H9 (cell line): ENCODE results near the gene PROCA1. TPM values are rescaled to one million over a fixed set of nuclear protein-coding genes. Genes with fewer than 3 reads are reported as not detected.

Experiments
- DNase-seq: peaks from one replicate; pipeline ENCODE4 v3.0.0-alpha.2; 2017
- H2AFZ ChIP-seq: one replicate; pipeline ENCODE4 v1.6.1; 2013; ENCODE audit warnings: mild to moderate bottlenecking, low read length, control low read depth, moderate library complexity
- H2AK5ac ChIP-seq: 2 replicates; pipeline ENCODE4 v1.6.1; 2013; ENCODE audit warnings: low read length, control low read depth, mixed read lengths; ENCODE audit not compliant: insufficient read length
- H2BK120ac ChIP-seq: one replicate; pipeline ENCODE4 v1.6.1; 2013; ENCODE audit warnings: low read depth, mild to moderate bottlenecking, low read length, control low read depth, inconsistent platforms; ENCODE audit not compliant: poor library complexity, severe bottlenecking
- H2BK12ac ChIP-seq: 2 replicates; pipeline ENCODE4 v1.6.1; 2013; ENCODE audit warnings: low read length, control low read depth, mixed read lengths, low read depth; ENCODE audit not compliant: insufficient read length
- H2BK15ac ChIP-seq: 2 replicates; pipeline ENCODE4 v1.6.1; 2013; ENCODE audit warnings: low read depth, low read length, control low read depth
- H2BK20ac ChIP-seq: one replicate; pipeline ENCODE4 v1.6.1; 2013; ENCODE audit warnings: low read depth, mild to moderate bottlenecking, low read length, control low read depth, inconsistent platforms; ENCODE audit not compliant: poor library complexity, severe bottlenecking
- H2BK5ac ChIP-seq: 2 replicates; pipeline ENCODE4 v1.6.1; 2013; ENCODE audit warnings: low read length, control low read depth, mixed read lengths; ENCODE audit not compliant: insufficient read length
- H3K14ac ChIP-seq: 2 replicates; pipeline ENCODE4 v1.6.1; 2013; ENCODE audit warnings: low read length, control low read depth; ENCODE audit not compliant: insufficient read depth
- H3K18ac ChIP-seq: 2 replicates; pipeline ENCODE4 v1.6.1; 2013; ENCODE audit warnings: low read depth, mild to moderate bottlenecking, mixed read lengths, low read length, control low read depth; ENCODE audit not compliant: insufficient read length
- H3K23ac ChIP-seq: 2 replicates; pipeline ENCODE4 v1.6.1; 2013; ENCODE audit warnings: low read length, control low read depth, mixed read lengths, low read depth; ENCODE audit not compliant: insufficient read length
- H3K23me2 ChIP-seq: 2 replicates; pipeline ENCODE4 v1.6.1; 2013; ENCODE audit warnings: low read depth, mild to moderate bottlenecking, mixed read lengths, low read length, control low read depth; ENCODE audit not compliant: insufficient read length, poor library complexity, severe bottlenecking
- H3K27ac ChIP-seq: 2 replicates; pipeline ENCODE4 v1.5.1; 2013; ENCODE audit warnings: low read length, control low read depth, mixed read lengths, low read depth; ENCODE audit not compliant: insufficient read length
- H3K27me3 ChIP-seq: 2 replicates; pipeline ENCODE4 v1.6.1; 2013; ENCODE audit warnings: low read length, control low read depth, inconsistent platforms; ENCODE audit not compliant: insufficient read depth
- H3K4ac ChIP-seq: 2 replicates; pipeline ENCODE4 v1.6.1; 2013; ENCODE audit warnings: low read depth, mild to moderate bottlenecking, control low read depth, inconsistent platforms, low read length, moderate library complexity
- H3K4me1 ChIP-seq: 2 replicates; pipeline ENCODE4 v1.6.1; 2013; ENCODE audit warnings: low read length, control low read depth, inconsistent platforms; ENCODE audit not compliant: insufficient read depth
- H3K4me2 ChIP-seq: 2 replicates; pipeline ENCODE4 v1.6.1; 2013; ENCODE audit warnings: low read length, control low read depth, mixed read lengths; ENCODE audit not compliant: insufficient read length, insufficient read depth
- H3K56ac ChIP-seq: 2 replicates; pipeline ENCODE4 v1.6.1; 2013; ENCODE audit warnings: low read depth, mild to moderate bottlenecking, mixed read lengths, low read length, control low read depth; ENCODE audit not compliant: insufficient read length
- H3K79me1 ChIP-seq: 2 replicates; pipeline ENCODE4 v1.6.1; 2013; ENCODE audit warnings: low read depth, mild to moderate bottlenecking, moderate library complexity, low read length, control low read depth, inconsistent platforms; ENCODE audit not compliant: insufficient read depth, poor library complexity, severe bottlenecking
- H3K79me2 ChIP-seq: 2 replicates; pipeline ENCODE4 v1.6.1; 2013; ENCODE audit warnings: low read length, control low read depth, inconsistent platforms; ENCODE audit not compliant: insufficient read depth
- H3K9ac ChIP-seq: 2 replicates; pipeline ENCODE4 v1.6.1; 2013; ENCODE audit warnings: low read length, control low read depth, mixed read lengths; ENCODE audit not compliant: insufficient read length; ENCODE audit errors: extremely low read depth
- H3K9me3 ChIP-seq: one replicate; pipeline ENCODE4 v1.6.1; 2013; ENCODE audit warnings: low read depth, low read length, inconsistent platforms; ENCODE audit not compliant: control insufficient read depth
- H3T11ph ChIP-seq: one replicate; pipeline ENCODE4 v1.6.1; 2013; ENCODE audit warnings: mild to moderate bottlenecking, low read length, control low read depth, inconsistent platforms
- H4K20me1 ChIP-seq: one replicate; pipeline ENCODE4 v1.6.1; 2013; ENCODE audit not compliant: control insufficient read depth, insufficient read length, insufficient read depth
- H4K5ac ChIP-seq: 2 replicates; pipeline ENCODE4 v1.6.1; 2013; ENCODE audit warnings: low read depth, mild to moderate bottlenecking, mixed read lengths, low read length, control low read depth; ENCODE audit not compliant: insufficient read length
- H4K8ac ChIP-seq: replicated peaks from 2 replicates; pipeline ENCODE4 v1.6.1; 2013; ENCODE audit warnings: low read length, control low read depth, mixed read lengths, low read depth; ENCODE audit not compliant: insufficient read length
- H4K91ac ChIP-seq: 2 replicates; pipeline ENCODE4 v1.6.1; 2013; ENCODE audit warnings: low read depth, mild to moderate bottlenecking, moderate library complexity, mixed read lengths, low read length, control low read depth; ENCODE audit not compliant: insufficient read length
- H3K27ac Mint-ChIP-seq, 3 experiments: 2 replicates in 2 of 3; 3 replicates in 1 of 3; pipeline ENCODE4 v1.8.0; 2020 to 2021; ENCODE audit warnings: mixed read lengths in 3 of 3, mild to moderate bottlenecking in 1 of 3, moderate library complexity in 1 of 3
- H3K27me3 Mint-ChIP-seq: 2 replicates; pipeline ENCODE4 v1.8.0; 2021; ENCODE audit warnings: low read depth, mild to moderate bottlenecking, moderate library complexity, mixed read lengths
- H3K36me3 Mint-ChIP-seq, 3 experiments: 2 replicates in 2 of 3; 3 replicates in 1 of 3; pipeline ENCODE4 v1.8.0; 2020 to 2021; ENCODE audit warnings: low read depth in 3 of 3, mixed read lengths in 3 of 3; ENCODE audit not compliant: insufficient read depth in 1 of 3
- H3K4me1 Mint-ChIP-seq, 2 experiments: 2 replicates each; pipeline ENCODE4 v1.8.0; 2020; ENCODE audit warnings: mixed read lengths in 2 of 2
- H3K4me3 Mint-ChIP-seq, 2 experiments: 2 replicates in 1 of 2; 3 replicates in 1 of 2; pipeline ENCODE4 v1.8.0; 2020 to 2021; ENCODE audit warnings: mild to moderate bottlenecking in 2 of 2, mixed read lengths in 2 of 2, moderate library complexity in 1 of 2
- H3K9me3 Mint-ChIP-seq, 2 experiments: 2 replicates in 1 of 2; 3 replicates in 1 of 2; pipeline ENCODE4 v1.8.0; 2020; ENCODE audit warnings: mild to moderate bottlenecking in 2 of 2, mixed read lengths in 2 of 2, moderate library complexity in 1 of 2
- CTCF ChIP-seq: fragments of 200-600 bp; sonication (generic); conservative IDR thresholded peaks from 3 replicates; pipeline ENCODE4 v1.8.0; 2021; ENCODE audit warnings: antibody characterized with exemption, mild to moderate bottlenecking
- WGBS: extraction: QIAGEN DNeasy Blood & Tissue Kit; methylation state at CpG from one replicate; pipeline ENCODE4 v1.1.7; 2013; ENCODE audit warnings: missing lambda C conversion rate, low lambda C conversion rate, mixed read lengths; ENCODE audit not compliant: insufficient read length; ENCODE audit errors: extremely low coverage; 5-methylcytosine and 5-hydroxymethylcytosine counted together
- total RNA-seq: library from RNA; stranded (reverse); gene quantifications from 2 replicates; pipeline ENCODE4 v1.2.1, GENCODE V29; 2021

PROCA1 gene
- total RNA-seq, 1 experiment from 2014 or later = 15.0 TPM

- Histone ChIP-seq H4K5ac (no peak overlapping the region), H3K27ac (no peak overlapping the region), H4K8ac (no peak overlapping the region), H3K9me3 (no peaks in the 10 kb centered on the region), H3K23me2 (peaks cover 2% of the 10 kb centered on the region), H2BK20ac (no peak overlapping the region), H4K20me1 (no peaks in the 10 kb centered on the region), H3K79me2 (no peaks in the 10 kb centered on the region), H2AFZ (no peak overlapping the region), H2AK5ac (no peak overlapping the region), H4K91ac (no peak overlapping the region), H3K56ac (no peak overlapping the region), H3K18ac (no peak overlapping the region), H3K79me1 (no peaks in the 10 kb centered on the region), H3K14ac (no peak overlapping the region), H2BK120ac (no peak overlapping the region), H2BK12ac (no peak overlapping the region), H2BK15ac (no peak overlapping the region), H3K23ac (no peak overlapping the region), H3K4me1 (no peaks in the 10 kb centered on the region), H3K27me3 (no peaks in the 10 kb centered on the region), H3T11ph (no peak overlapping the region), H3K4ac (no peak overlapping the region), H3K4me2 (no peak overlapping the region), H2BK5ac (no peak overlapping the region), H3K9ac (no peak overlapping the region)
- Mint-ChIP-seq H3K27ac (no peak overlapping the region), H3K9me3 (no peaks in the 10 kb centered on the region), H3K36me3 (peaks cover 19 to 37% (median 22%) of the 10 kb centered on the region in 3 experiments; a peak in 6 of 7 replicates), H3K4me1 (no peaks in the 10 kb centered on the region; a peak in 1 of 4 replicates), H3K27me3 (no peaks in the 10 kb centered on the region), H3K4me3 (no peak overlapping the region)
- no peak for DNase-seq
- WGBS = no CpG with 5 or more reads among the region's 10 CpGs
- TF ChIP-seq CTCF = no peak
Observed at GRCh38 chr17:28734712-28735241, 23.1 kb upstream of the PROCA1 start.
